HepG2 (cell line): ENCODE results near the gene SQSTM1. TPM values are rescaled to one million over a fixed set of nuclear protein-coding genes. Genes with fewer than 3 reads are reported as not detected.

Source experiments
- AHR ChIP-seq: IDR thresholded peaks from 2 replicates; pipeline ENCODE4 v1.6.1; 2018; ENCODE audit warnings: missing genetic modification reagents, missing compliant biosample characterization
- DR1 ChIP-seq: sonication (generic); formaldehyde crosslinking; IDR thresholded peaks from 2 replicates; pipeline ENCODE4 v1.8.0; 2021; ENCODE audit warnings: mild to moderate bottlenecking, missing genetic modification reagents, inconsistent platforms
- GATA4 ChIP-seq: sonication (generic); IDR thresholded peaks from 2 replicates; pipeline ENCODE4 v1.6.1; 2016; ENCODE audit warnings: antibody characterized with exemption, low read depth, borderline replicate concordance
- KDM6A ChIP-seq: IDR thresholded peaks from 2 replicates; pipeline ENCODE4 v1.6.1; 2016; ENCODE audit warnings: low read depth
- KLF9 ChIP-seq: IDR thresholded peaks from 2 replicates; pipeline ENCODE4 v1.6.1; 2016; ENCODE audit warnings: low read depth
- MYPOP ChIP-seq: sonication (generic); formaldehyde crosslinking; IDR thresholded peaks from 2 replicates; pipeline ENCODE4 v1.8.1; 2023; ENCODE audit warnings: mild to moderate bottlenecking, moderate library complexity, missing genetic modification reagents
- NCOR1 ChIP-seq: fragments of 200-600 bp; sonication (generic); IDR thresholded peaks from 2 replicates; pipeline ENCODE4 v1.7.0; 2017; ENCODE audit warnings: antibody characterized with exemption, low read length, borderline replicate concordance
- PBX2 ChIP-seq: IDR thresholded peaks from 2 replicates; pipeline ENCODE4 v1.6.1; 2016; ENCODE audit warnings: control low read depth
- PLRG1 ChIP-seq: fragments of 450-650 bp; conservative IDR thresholded peaks from 2 replicates; pipeline ENCODE4 v1.6.1; 2016
- ZBTB14 ChIP-seq: sonication (generic); formaldehyde crosslinking; IDR thresholded peaks from 2 replicates; pipeline ENCODE4 v1.4.0; 2020; ENCODE audit warnings: missing genetic modification reagents
- ZNF318 ChIP-seq: sonication (generic); formaldehyde crosslinking; IDR thresholded peaks from 2 replicates; pipeline ENCODE4 v1.4.0; 2020; ENCODE audit warnings: mild to moderate bottlenecking, missing genetic modification reagents
- ZNF33B ChIP-seq: sonication (generic); formaldehyde crosslinking; IDR thresholded peaks from 2 replicates; pipeline ENCODE4 v1.5.1; 2020; ENCODE audit warnings: mild to moderate bottlenecking, missing genetic modification reagents
- ZNF362 ChIP-seq: sonication (generic); formaldehyde crosslinking; IDR thresholded peaks from 2 replicates; pipeline ENCODE4 v1.4.0; 2020; ENCODE audit warnings: missing genetic modification reagents, mild to moderate bottlenecking, borderline replicate concordance
- ZNF460 ChIP-seq: sonication (generic); formaldehyde crosslinking; IDR thresholded peaks from 2 replicates; pipeline ENCODE4 v1.5.1; 2020; ENCODE audit warnings: missing genetic modification reagents, mild to moderate bottlenecking, borderline replicate concordance
- ZNF703 ChIP-seq: sonication (generic); formaldehyde crosslinking; IDR thresholded peaks from 2 replicates; pipeline ENCODE4 v1.5.1; 2020; ENCODE audit warnings: missing genetic modification reagents, mild to moderate bottlenecking, moderate library complexity, borderline replicate concordance
- ZNF784 ChIP-seq: sonication (generic); formaldehyde crosslinking; IDR thresholded peaks from 2 replicates; pipeline ENCODE4 v1.5.1; 2020; ENCODE audit warnings: missing genetic modification reagents, mild to moderate bottlenecking, borderline replicate concordance
- polyA plus RNA-seq, 8 experiments: library from polyadenylated mRNA; depleted of rRNA in 3 of 8; stranded (reverse) in 7 of 8; unstranded in 1 of 8; fragments of >200 nt; fragmentation: Illumina TruSeq in 4 of 8; extraction: Trizol in 4 of 8; gene quantifications; 2 replicates each; pipeline versions ENCODE4 v1.2.1 to v1.2.3, GENCODE V29; 2011 to 2016; ENCODE audit warnings: low read depth in 4 of 8, missing spikeins in 1 of 8, mixed read lengths in 1 of 8; ENCODE audit not compliant: insufficient read depth in 1 of 8
- total RNA-seq, 5 experiments: library from RNA; depleted of rRNA; stranded (reverse); fragments of >200 nt; fragmentation: Illumina TruSeq; extraction: Trizol; gene quantifications; 2 replicates each; pipeline ENCODE4 v1.2.3, GENCODE V29; 2016; ENCODE audit warnings: low read depth in 1 of 5

SQSTM1 gene
- total and polyA plus RNA-seq, 2 of the 13 experiments (the other 11 are each of a cell fraction or from before 2014, with no cell fraction given), result 90.9 to 160 TPM

GRCh38 chr5:179825655-179826182 is 5.0 kb downstream of the SQSTM1 start (continued):
- TF ChIP-seq ZNF318 (no peak), DR1 (CRISPR knock-in tag) (peak; percentile 38; the same call in 1 of the 2 replicates), KLF9 (CRISPR knock-in tag) (no peak), ZNF703 (no peak), NCOR1 (no peak), PLRG1 (no peak), ZNF460 (CRISPR knock-in tag) (no peak), AHR (CRISPR knock-in tag) (no peak), MYPOP (CRISPR knock-in tag) (no peak), ZNF362 (CRISPR knock-in tag) (peak; percentile 96), ZBTB14 (CRISPR knock-in tag) (no peak), ZNF784 (CRISPR knock-in tag) (0 out of 2 replicates have a peak, but pooled peaks have one; percentile 29), PBX2 (CRISPR knock-in tag) (no peak), GATA4 (no peak), ZNF33B (CRISPR knock-in tag) (no peak), KDM6A (CRISPR knock-in tag) (0 out of 2 replicates have a peak, but pooled peaks have one; percentile 32)
